GM19395 (cell line): ENCODE results near the gene FAM20C.

Source experiments
- ATAC-seq: cut with Tn5 transposase; IDR thresholded peaks from one replicate; pipeline ENCODE4 v1.9.1; 2021; ENCODE audit warnings: mild to moderate bottlenecking, moderate library complexity; ENCODE audit not compliant: unreplicated experiment

Gene FAM20C

DNA sequence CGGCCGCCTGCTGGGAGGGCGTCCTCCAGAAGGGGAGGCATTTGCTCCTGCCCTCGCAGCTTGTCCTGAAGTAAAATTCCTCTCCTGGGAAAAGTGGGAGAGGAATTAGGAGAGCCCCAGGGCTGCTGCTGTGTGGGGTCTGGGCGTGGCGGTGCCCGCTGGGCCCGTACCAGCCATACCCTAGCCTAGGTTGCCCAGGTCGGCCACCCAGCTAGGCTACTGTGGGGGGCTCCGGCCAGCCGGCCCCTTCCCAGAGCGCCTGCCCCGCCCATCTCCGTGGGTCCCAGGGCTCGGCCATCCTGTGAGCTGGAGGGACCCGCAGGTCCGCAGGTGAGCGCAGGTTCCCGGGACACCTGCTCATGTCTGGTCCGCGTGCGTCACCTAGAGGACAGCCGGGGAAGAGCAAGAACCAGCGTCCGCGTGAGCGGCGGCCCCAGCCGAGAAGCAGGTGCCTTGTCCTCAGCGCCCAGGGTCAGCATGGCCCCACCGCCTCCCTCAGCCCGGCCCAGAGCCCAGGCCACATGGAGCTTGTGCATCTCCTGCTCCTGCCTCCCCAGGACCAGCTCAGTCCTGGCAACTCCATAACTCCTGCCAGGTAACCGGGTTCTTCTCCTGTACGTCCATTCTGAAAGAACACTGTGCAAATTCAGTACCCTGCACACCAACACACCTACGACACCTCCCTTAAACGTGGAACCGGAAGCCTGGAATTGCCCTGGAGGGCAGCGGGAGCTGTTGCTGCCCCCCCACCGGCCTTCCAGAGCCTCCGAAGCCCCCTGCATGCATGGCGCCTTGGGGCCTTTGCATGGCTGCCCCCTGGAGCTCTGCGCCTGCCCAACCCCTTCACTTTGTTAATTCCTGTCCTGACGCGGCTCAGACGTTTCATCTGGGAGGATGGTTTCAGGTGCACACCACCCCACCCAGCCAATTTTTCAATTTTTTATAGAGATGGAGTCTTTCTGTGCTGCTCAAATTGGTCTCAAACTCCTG, 74.8 kb downstream of the FAM20C start:
- ATAC-seq = no peak

DNA sequence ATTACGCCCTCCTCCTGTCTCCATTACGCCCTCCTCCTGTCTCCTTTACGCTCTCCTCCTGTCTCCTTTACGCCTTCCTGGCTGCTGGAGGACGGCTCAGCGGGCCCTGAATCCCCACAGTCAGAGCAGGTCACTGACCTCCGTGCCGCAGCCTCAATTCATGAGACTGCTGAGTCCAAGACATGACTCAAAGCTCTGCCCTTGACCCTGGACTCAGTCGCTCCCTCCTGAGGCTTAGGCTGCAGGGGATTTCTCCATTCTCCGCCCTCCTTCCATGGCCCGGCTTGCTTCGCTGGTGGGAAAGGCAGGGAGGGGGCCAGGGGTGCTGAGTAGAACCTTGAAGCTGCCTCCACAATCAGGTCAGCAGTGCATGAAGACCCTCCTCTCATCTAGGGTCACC, 76.6 kb downstream of the FAM20C start:
- ATAC-seq = no peak

GRCh38 chr7:269721-270120, 77.3 kb downstream of the FAM20C start:
- no peak for ATAC-seq

- ATAC-seq = no peak
Observed at GRCh38 chr7:270351-270983, 78.1 kb downstream of the FAM20C start.

DNA sequence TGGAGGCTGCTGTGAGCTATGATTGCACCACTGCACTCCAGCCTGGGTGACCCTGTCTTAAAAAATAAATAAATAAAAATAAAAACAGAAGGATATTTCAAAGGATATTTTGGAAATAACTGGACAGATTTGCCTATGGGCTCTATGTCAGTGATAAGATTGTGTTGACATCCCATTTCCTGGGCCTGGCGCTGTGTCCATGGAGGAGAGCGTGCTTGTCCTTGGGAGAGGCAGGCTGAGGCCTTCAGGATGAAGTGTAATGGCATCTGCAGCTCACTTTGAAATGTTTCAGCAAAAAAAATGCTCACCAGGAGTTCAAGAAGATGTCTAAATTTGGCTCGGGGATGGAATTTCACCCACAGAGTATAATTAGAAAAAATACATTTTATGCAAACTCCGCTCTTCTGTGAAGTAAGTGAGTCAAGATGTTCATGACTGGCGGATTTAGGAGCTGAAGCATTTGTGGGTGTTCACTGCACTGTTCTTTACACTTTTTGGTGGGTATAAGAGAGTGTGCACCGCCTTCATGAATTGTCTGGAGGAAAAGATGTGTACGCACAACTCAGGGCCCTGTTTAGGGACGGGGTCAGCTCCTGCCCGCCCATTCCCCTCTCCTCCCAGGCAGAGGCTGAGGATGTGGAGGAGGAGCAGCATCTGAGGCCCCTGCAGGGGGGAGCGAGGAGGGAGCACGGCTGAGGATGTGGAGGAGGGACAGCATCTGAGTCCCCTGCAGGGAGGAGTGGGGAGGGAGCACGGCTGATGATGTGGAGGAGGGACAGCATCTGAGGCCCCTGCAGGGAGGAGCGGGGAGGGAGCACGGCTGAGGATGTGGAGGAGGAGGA, 79.1 kb downstream of the FAM20C start:
- no peak for ATAC-seq

DNA sequence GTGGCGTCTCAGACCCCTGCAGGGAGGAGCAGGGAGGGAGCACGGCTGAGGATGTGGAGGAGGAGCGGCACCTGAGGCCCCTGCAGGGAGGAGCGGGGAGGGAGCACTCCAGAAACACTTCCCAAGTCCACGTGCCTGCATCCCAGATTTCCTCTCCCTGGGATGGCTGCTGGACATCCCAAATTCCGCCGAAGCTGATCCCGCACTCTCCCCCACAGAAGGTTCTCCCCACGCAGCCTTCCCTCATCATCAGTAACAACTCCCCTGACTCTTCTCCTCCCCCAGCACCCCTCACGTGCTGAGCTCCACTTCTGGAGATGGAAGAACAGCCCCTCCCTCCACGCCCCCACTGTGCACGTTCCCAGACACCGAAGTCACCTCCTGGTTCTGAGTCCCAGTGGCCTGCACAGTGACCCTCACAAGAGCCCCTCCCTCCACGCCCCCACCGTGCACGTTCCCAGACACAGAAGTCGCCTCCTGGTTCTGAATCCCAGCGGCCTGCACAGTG, 79.8 kb downstream of the FAM20C start:
- no peak for ATAC-seq

DNA sequence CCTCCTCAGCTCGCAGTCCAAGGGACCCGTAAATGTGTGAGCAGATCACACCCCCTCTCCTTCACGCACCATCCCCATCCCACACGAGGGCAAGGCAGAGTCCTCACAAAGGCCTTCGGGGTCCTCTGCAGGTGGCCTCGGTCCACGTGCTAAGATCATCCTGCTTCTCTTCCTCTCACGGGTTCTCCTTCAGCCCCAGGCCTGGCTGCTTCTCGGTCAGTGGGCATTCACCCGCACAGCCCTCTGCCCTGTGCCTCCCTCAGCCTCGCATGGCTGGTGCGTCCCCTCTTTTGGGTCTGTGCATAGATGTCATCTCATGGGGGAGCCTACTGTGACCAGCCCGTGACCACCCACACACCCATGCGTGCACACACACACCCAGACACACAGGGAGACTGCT, 80.3 kb downstream of the FAM20C start:
- ATAC-seq = no peak

DNA sequence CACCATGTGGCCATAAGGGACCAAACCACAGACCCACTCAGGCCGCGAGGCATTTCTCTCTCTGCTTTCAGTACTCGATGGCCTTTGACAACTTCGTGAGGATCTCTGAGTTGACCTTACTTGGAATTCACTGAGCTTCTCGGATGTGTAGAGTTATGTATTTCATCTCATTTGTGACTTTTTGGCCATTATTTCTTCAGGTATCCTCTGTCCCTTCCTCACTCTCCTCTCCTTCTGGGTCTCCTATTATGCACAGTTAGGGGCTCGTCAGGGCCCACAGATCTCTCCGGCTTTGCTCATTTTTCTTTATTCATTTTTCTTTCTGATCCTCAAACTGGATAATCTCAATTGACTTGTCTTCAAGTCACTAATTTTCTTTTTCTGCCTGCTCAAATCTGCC, 81.0 kb downstream of the FAM20C start:
- no peak for ATAC-seq

- no peak for ATAC-seq
Observed at GRCh38 chr7:274266-274665, 81.9 kb downstream of the FAM20C start.

DNA sequence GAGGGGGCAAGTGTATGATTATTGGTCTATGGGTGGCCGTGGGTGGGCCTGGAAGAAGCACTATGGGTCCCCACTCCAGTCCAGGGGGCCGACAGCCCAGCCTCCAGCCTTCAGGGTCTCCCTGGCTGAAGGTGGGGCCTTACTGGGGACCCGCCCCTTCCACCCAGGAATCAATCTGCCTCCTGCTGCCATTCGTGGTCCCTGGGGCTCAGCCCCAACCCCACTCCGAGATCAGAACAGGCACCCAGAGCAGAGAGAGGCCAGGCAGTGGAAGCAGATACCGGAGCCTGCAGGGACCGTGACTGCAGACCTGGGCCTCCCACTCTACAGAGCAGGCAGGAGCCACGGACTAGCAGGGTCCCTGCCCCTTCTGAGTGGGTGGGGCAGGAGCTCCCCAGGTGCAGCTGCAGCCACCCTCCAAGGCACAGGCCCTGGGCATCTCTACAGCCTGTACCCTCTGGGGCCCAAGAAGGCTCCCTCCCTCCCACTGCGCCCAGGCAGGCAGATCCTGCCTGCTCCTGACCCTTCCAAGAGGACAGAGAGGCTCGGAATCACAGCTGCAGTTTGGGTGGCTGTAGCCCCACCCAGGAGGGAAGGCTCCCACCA, 84.0 kb downstream of the FAM20C start:
- no peak for ATAC-seq

GRCh38 chr7:277228-277627, 84.9 kb downstream of the FAM20C start:
- ATAC-seq = no peak

- no peak for ATAC-seq
Observed at GRCh38 chr7:278081-278480, 85.7 kb downstream of the FAM20C start.

- no peak for ATAC-seq
Observed at GRCh38 chr7:279821-280220, 87.5 kb downstream of the FAM20C start.

- no peak for ATAC-seq
Observed at GRCh38 chr7:280461-280860, 88.1 kb downstream of the FAM20C start.

GRCh38 chr7:281637-282036, 89.3 kb downstream of the FAM20C start:
- no peak for ATAC-seq

DNA sequence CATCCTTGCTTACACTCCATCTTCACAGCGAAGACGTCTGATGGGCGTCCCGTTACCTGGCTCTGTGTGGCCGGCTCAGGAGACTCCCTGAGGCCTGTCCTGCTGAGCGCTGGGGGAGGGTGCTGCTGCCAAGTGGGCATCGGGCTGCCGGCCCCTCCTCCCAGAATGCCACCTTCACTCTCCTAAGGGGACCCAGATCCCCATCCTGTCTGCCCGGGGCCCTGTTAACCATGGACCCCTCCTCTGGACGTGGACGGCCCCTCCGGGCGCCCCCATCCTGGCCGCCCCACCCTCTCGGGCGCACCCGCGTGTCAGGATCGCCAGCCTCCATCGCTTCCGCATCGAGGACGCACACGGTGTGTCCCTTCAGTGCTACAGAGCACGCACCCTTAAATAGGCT, 90.2 kb downstream of the FAM20C start:
- no peak for ATAC-seq

GRCh38 chr7:284762-285722, 92.7 kb downstream of the FAM20C start:
- no peak for ATAC-seq

DNA sequence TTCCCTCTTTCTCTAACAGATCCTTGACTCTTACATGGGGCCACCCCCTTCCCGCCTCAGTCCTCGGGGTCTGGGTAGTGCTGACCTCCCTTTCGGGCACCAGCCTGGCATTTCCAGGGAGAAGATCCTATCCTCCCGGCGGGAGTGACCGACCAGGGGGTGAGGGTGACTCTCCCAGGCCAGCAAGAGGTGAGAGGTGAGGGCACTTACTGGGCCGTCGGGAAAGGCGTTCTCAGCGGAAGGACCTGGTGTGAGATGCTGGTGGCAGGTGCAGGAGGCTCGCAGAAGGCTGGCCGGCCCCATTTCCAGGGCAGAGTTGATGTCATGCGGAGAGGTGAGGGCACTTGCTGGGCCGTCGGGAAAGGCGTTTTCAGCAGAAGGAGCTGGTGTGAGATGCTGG, 93.4 kb downstream of the FAM20C start:
- ATAC-seq = no peak

DNA sequence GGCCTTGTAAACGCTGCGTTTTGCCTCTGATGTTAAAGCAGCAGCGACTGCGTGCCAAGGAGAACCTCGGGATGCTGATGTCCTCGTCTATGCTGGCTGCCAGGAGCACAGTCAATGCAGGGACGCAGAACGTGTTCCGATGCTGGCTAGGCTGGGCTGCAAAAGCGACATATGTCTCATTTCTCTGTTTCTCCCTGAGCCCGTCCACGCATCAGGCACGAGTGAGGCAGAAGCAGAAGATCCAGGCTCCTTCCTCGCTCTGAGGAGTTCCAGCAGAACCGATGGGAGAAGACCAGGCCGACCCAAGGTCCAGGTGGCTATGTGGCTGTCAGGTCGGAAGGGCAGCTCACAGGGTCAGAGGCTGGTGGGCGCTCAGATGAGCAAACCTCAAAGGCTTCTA, 93.9 kb downstream of the FAM20C start:
- ATAC-seq = no peak

DNA sequence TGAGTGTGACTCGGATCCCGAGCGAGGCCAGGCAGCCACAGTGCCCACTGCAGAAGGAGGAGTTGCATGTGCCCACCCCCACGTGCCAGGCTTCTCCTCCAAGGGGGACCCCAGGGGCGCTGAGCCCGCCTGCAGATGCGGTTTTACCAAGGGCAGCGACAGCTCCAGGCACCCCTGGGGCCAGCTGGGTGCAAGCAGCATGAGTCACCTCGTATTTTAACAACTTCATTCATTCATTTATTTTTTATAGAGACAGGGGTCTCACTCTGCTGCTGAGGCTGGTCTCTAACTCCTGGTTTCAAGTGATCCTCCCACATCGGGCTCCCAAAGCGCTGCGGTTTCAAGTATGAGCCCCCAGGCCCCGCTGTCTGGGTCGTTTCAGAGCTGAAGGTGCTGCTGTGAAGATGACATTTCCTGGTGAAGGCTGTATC, 96.3 kb downstream of the FAM20C start:
- no peak for ATAC-seq
